ENCODE measurements around the gene CHRNA7.

DNA sequence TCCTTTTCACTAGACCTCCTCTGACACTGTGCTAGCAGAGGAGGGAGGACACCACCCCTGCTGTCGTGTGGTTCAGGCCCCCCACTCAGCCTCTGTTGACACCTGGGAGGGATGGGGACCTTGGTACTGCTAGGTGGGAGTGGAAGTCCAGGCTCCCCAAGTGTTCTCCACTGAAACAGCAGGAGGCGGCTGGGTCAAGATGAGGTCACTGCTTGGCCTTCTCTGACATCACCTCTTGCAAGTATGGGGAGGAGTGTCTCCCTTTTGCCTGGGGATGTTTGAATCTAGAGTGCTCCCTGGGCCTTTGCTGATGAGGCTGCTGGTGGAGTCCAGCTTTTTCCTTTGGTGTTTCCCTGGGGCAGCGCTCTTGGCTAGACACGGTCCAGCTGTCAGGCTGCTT, 101.5 kb downstream of the CHRNA7 start:
- TF ChIP-seq, protein P1, sequence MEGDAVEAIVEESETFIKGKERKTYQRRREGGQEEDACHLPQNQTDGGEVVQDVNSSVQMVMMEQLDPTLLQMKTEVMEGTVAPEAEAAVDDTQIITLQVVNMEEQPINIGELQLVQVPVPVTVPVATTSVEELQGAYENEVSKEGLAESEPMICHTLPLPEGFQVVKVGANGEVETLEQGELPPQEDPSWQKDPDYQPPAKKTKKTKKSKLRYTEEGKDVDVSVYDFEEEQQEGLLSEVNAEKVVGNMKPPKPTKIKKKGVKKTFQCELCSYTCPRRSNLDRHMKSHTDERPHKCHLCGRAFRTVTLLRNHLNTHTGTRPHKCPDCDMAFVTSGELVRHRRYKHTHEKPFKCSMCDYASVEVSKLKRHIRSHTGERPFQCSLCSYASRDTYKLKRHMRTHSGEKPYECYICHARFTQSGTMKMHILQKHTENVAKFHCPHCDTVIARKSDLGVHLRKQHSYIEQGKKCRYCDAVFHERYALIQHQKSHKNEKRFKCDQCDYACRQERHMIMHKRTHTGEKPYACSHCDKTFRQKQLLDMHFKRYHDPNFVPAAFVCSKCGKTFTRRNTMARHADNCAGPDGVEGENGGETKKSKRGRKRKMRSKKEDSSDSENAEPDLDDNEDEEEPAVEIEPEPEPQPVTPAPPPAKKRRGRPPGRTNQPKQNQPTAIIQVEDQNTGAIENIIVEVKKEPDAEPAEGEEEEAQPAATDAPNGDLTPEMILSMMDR (IDR thresholded peaks at IDR 0.05), result no peak
- TF ChIP-seq POLR2A (IDR thresholded peaks at IDR 0.05), result no peak

All from right lobe of liver (tissue), 4 donors.